SKM-1 treated with dmso at 0.1 percent for 144 hours (cell line): ENCODE measurements around the gene RPS14.

Experiments
- DNase-seq: peaks from one replicate; lab custom pipeline; 2025; ENCODE audit not compliant: unreplicated experiment; lab: John Stamatoyannopoulos, UW

Gene RPS14

DNA sequence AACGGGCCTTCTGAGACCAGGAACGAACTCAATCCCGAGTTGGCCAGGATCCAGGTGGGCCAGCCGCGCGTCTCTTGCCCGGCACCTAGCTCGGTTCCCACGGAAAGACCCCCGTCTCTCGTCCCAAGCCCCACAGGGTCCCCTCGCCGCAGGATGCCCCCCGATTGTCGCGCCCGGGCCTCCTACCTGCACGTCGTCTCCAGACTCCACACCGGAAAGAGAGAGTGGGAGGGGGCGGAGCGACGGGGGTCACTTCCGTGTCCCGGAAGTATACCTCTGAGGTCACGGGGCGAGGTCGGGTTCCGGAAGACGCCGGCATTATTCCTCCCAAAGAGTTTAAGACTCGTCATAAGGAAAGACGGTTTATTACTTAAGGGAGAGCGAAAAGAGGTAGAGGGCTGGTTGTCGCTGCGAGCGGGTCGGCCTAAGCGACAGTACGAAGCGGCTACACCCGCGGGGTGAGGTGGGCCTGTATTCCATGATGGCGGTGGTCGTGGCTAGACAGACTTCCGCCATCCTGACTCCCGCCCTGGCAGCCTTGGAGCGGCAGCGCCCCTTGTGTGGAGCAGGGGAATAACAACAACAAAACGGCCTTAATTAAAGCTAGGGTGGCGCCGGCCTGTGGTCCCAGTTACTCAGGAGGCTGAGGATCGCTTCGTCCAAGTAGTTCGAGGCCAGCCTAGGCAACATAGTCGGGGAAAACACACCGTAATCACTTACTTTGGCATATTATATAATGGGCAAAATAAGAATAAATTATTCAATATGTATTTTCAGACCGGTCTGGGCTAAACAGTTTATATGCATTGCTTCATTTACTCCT lies at the start of gene RPS14:
Gene RPS14, minus strand, starts transcription at position 223 of the 823 bp plus-strand sequence. CDS start 2,006 bp downstream, outside the sequence.
- DNase-seq: peak; percentile 94

- DNase-seq: no peak
Observed at GRCh38 chr5:150498971-150499370, 49.4 kb upstream of the RPS14 start.

- no peak for DNase-seq
Observed at GRCh38 chr5:150498501-150498900, 49.0 kb upstream of the RPS14 start.

DNA sequence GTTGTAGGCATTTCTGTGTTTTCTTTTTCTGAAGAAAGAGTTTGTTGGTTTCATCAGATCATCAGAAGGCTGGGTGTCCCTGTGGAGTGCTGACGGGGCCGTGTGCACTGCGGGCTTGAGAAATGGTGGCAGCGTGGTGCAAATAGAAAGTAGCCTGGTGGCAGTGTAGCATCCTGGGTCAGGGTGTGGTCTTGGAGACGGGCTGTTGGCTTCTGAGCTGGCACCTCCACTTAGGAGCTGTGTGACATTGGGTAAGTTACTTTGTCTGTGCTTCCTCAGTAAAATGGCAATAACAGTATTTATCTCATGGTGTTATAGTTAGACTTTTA lies 48.4 kb upstream of the RPS14 start:
- no peak for DNase-seq

GRCh38 chr5:150497274-150497988 lies 47.9 kb upstream of the RPS14 start:
- DNase-seq: no peak

- DNase-seq: no peak
Observed at GRCh38 chr5:150496534-150496933, 47.0 kb upstream of the RPS14 start.

DNA sequence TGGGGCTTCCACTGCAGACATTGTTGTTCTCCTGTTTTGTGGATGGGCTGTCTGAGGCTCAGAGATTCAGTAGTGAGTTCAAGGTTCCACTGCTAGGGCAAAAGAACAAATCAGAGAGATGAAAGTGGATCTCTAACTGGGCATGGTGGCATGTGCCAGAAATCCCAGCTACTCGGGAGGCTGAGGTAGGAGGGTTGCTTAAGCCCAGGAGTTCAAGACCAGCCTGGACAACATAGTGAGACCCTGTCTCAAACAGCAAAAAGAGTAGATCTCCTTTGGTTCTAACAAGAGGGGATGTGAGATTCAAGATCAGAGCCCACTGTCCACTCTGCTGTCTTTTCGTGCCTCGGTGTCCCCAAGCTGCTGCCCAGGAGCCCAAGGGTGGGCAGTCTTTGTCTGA lies 46.6 kb upstream of the RPS14 start:
- no peak for DNase-seq

DNA sequence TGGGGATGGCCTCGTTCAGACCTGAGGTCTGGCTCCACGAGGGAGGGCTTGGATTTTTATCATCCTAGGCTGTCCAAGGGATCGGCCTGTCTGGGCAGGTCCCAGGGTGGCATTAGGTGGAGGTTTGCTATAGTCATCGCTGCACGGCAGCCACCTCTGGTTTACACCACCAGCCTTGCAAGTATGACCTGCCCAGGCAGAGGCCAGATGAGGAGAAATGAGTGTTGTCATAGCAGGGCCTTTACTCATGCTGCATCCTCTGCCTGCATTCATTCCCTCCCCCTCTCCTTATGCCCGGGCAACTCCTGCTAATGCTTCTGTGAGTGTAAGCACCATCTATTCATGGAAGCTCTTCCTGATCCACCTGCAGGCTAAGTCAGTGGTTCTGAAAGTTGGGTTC lies 43.1 kb upstream of the RPS14 start:
- DNase-seq: no peak

DNA sequence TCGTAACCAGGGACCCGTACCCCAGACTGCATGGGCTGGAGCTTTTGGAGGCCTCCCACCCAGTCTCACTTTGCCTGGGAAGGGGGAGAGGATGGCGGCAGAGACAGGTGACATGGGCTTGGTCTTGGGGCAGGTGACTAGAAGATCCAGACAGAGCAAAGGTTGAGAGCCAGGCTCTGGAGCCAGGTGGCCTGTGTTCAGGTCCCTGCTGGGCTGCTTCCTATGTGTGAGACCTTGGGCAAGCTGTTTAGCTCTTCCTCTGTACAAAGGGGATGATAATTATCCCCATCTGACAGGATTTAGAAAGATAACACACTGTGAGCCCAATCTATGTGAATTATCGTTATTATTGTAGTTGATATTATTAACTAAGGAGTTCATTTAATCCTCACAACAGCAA lies 42.3 kb upstream of the RPS14 start:
- DNase-seq: no peak

- peak; percentile 14 for DNase-seq
Observed at GRCh38 chr5:150490754-150491153, 41.2 kb upstream of the RPS14 start.

DNA sequence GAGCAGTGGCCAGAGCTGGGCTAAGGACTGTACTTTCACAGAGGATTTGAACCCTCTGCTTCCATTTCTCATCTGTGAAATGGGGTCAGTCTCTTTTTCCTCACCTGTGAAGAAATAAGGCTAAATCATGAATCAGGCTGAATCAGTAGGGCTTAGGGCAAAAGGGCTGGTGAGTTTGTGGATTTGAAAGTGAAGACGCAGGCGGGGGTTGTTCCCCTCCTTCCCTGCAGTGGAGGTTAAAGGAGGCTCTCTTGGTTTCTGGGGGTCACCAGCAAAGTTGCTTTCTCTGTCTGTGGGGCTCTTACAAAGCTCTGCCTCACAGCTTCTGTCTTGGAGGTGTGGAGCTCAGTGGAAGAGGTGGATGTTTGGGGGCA lies 40.7 kb upstream of the RPS14 start:
- DNase-seq: no peak

GRCh38 chr5:150489360-150490295 lies 40.1 kb upstream of the RPS14 start:
- DNase-seq: peak; percentile 37

DNA sequence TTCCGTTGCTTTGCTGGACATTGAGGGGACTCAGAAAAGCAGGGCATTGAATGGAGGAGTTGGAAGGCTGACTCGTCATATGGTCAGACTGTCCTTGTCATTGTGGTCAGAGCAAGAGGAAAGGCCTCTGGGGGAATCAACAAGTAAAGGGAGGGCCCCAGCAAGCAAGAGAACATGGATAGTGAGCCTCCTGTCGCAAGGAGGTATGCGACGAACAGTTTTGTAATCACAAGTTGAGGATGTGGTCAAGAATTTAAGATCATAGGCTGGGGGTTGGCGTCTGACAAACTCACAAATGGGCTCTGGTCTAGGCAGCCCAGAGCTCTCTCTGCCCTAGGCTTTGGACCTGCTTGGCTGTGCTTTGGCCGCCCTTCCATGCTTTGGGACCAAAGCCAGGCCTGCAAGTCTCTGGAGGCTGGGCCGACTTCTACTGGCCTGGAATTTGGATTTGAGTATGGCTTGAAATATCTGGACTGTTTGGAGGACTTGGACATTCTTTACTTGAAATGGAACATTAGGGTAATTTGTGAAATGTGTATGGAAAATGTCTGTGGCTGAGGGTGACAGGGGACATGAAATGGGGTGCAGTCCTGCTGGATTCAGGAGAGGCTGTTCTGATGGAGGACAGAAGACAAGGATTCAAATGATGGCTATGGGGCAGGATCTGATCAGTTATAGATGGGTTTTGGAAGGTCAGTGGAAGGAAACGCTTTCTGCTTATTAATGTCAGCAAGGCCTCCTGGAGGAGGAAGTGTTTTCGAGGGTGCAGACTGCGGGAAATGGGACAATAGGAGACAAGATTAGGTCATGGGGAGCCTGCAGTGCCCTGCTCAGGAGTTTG lies 39.2 kb upstream of the RPS14 start:
- DNase-seq: peak; percentile 88

GRCh38 chr5:150487199-150488061 lies 37.9 kb upstream of the RPS14 start:
- DNase-seq: peak; percentile 66

DNA sequence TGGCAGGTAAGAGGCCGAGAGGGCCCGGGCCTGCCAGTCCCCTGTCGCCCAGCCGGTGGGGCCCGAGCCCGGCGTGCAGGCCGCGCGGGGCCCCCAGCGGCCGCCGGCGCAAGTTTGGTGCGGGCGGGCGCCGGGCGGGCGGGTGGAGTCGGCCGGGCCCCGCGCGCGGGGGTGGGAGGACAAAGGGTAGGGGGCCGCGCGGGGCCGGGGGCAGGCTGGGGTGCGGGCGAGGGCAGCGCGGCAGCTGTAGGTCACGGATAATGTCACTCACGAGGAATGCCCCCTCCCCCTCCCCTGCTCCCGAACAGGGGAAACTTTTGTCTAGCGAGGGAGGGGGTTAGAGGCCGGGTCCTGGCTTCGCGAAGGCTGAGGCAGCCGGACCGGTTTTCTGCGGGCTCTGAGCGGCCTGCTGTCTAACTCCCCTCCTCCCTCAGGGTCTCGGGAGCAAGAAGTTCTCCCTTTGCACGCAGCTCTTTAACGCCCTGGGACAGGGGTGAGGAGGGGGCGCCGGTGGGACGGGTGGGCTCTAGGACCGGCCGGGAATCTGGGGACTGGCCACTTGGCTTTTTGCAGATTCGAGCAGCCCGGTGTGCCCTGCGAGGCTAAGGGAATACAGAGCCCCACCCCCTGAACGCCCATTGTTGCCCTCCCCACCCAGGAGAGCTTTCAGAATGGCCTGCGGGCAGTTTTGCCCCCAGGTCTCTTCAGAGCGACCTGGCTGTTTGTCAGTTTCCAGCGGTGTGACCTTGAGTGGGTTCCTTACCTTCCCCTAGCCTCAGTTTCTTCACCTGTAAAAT lies 37.1 kb upstream of the RPS14 start:
- DNase-seq: peak; percentile 37

DNA sequence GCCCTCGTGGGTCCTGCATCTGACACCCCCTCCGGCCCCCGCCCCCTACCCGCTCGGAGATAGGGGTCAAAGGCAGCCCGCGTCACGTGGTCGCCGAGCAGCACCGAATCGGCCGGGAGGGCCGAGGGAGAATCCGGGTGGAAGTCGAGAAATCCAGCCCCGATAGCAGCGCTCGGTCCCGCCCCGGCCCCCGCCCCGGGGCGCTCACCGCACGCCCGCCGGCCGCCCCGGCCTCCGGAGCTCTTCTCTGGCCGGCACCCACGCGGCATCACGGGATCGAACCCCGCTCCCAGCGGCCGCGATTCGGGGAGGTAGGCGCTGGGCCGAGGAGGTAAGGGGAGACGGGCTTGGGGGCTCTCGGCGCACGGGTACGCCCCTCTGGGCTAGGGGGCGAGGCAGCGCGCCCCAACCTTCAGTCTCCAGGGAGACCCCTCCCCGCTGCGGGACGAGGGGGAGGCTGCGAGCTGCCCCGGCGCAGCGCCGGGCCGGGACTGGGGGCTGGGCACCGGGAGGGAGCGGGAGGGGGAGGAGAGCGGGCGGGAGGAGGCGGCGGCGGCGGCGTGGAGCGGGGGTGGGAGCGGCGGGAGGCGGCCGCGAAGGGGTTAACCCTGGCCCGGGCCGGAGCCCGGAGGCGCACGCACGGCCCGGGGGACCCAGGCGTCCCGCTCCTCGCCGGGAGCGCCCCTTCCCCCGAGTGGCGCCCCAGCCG lies 36.3 kb upstream of the RPS14 start:
- DNase-seq: no peak

- DNase-seq: no peak
Observed at GRCh38 chr5:150484964-150485692, 35.6 kb upstream of the RPS14 start.
